K562 (cell line): ENCODE data around the gene ASPHD1. TPM values are rescaled to one million over a fixed set of nuclear protein-coding genes. Genes with fewer than 3 reads are reported as not detected.

ENCODE experiments used
- AFF4 ChIP-seq: sonication (generic); formaldehyde crosslinking; IDR thresholded peaks from 2 replicates; pipeline ENCODE4 v1.8.0; 2023; ENCODE audit warnings: mild to moderate bottlenecking, missing genetic modification reagents
- CBX5 ChIP-seq: IDR thresholded peaks from 2 replicates; pipeline ENCODE4 v1.6.1; 2014; ENCODE audit warnings: low read depth, borderline replicate concordance
- CREB1 ChIP-seq, 2 experiments: sonication (generic) in 1 of 2; formaldehyde crosslinking in 1 of 2; IDR thresholded peaks; 2 replicates each; pipeline versions ENCODE4 v1.6.1 to v1.8.0; 2012 to 2022; ENCODE audit warnings: inconsistent platforms in 1 of 2, mild to moderate bottlenecking in 1 of 2, missing genetic modification reagents in 1 of 2, moderate library complexity in 1 of 2
- FOXM1 ChIP-seq, 2 experiments: fragments of 450-650 bp in 1 of 2; sonication (generic) in 1 of 2; formaldehyde crosslinking in 1 of 2; IDR thresholded peaks; 2 replicates each; pipeline versions ENCODE4 v1.6.1 to v1.9.0; 2017 to 2022; ENCODE audit warnings: low read depth in 2 of 2, mild to moderate bottlenecking in 2 of 2, missing genetic modification reagents in 1 of 2, moderate library complexity in 1 of 2
- GABPA ChIP-seq: fragments of 200-800 bp; sonication (Bioruptor generic); conservative IDR thresholded peaks from 2 replicates; pipeline ENCODE4 v1.6.1; 2016; ENCODE audit warnings: low read depth, missing genetic modification characterization, missing compliant biosample characterization
- GATAD2B ChIP-seq: fragments of 450-650 bp; IDR thresholded peaks from 2 replicates; pipeline ENCODE4 v1.6.1; 2017; ENCODE audit warnings: mild to moderate bottlenecking, borderline replicate concordance
- HEY1 ChIP-seq: fragments of 250-450 bp; sonication (Bioruptor Pico); IDR thresholded peaks from 2 replicates; pipeline ENCODE4 v1.5.0; 2020; ENCODE audit warnings: mild to moderate bottlenecking, moderate library complexity, borderline replicate concordance
- MECOM ChIP-seq: fragments of 250-450 bp; sonication (Bioruptor Pico); IDR thresholded peaks from 2 replicates; pipeline ENCODE4 v1.8.0; 2022; ENCODE audit warnings: inconsistent platforms
- MEIS2 ChIP-seq: fragments of 450-650 bp; IDR thresholded peaks from 2 replicates; pipeline ENCODE4 v1.6.1; 2014; ENCODE audit warnings: mild to moderate bottlenecking; ENCODE audit not compliant: partially characterized antibody
- NCOR1 ChIP-seq: fragments of 450-650 bp; IDR thresholded peaks from 2 replicates; pipeline ENCODE4 v1.6.1; 2016; ENCODE audit warnings: mild to moderate bottlenecking, moderate library complexity
- NR2C1 ChIP-seq, 2 experiments: fragments of 450-650 bp; IDR thresholded peaks; 2 replicates each; pipeline ENCODE4 v1.6.1; 2017; ENCODE audit warnings: mild to moderate bottlenecking in 2 of 2, antibody characterized with exemption in 1 of 2, inconsistent platforms in 1 of 2, missing compliant biosample characterization in 1 of 2, missing genetic modification characterization in 1 of 2
- NR3C1 ChIP-seq: sonication (generic); formaldehyde crosslinking; IDR thresholded peaks from 2 replicates; pipeline ENCODE4 v1.8.1; 2022; ENCODE audit warnings: missing genetic modification reagents
- OTX1 ChIP-seq: fragments of 450-650 bp; formaldehyde crosslinking; IDR thresholded peaks from 2 replicates; pipeline ENCODE4 v1.4.0; 2022; ENCODE audit warnings: mild to moderate bottlenecking
- PHF20 ChIP-seq: fragments of 450-650 bp; IDR thresholded peaks from 2 replicates; pipeline ENCODE4 v1.6.1; 2018; ENCODE audit not compliant: partially characterized antibody
- POLR2B ChIP-seq: fragments of 450-650 bp; IDR thresholded peaks from 2 replicates; pipeline ENCODE4 v1.6.1; 2018; ENCODE audit warnings: low read depth; ENCODE audit not compliant: partially characterized antibody
- TEAD2 ChIP-seq: fragments of 450-650 bp; IDR thresholded peaks from 2 replicates; pipeline ENCODE4 v1.6.1; 2016; ENCODE audit warnings: missing genetic modification characterization, control low read depth, missing compliant biosample characterization
- TOE1 ChIP-seq, 2 experiments: fragments of 450-650 bp in 1 of 2; sonication (generic) in 1 of 2; formaldehyde crosslinking in 1 of 2; IDR thresholded peaks; 2 replicates each; pipeline versions ENCODE4 v1.7.1 to v1.8.0; 2016 to 2022; ENCODE audit warnings: borderline replicate concordance in 2 of 2, mild to moderate bottlenecking in 2 of 2, antibody characterized with exemption in 1 of 2, inconsistent platforms in 1 of 2, low read depth in 1 of 2, missing genetic modification reagents in 1 of 2, moderate library complexity in 1 of 2
- ZFPM2 ChIP-seq: fragments of 250-450 bp; sonication (Bioruptor Pico); IDR thresholded peaks from 2 replicates; pipeline ENCODE4 v1.5.1; 2022; ENCODE audit warnings: mild to moderate bottlenecking
- ZNF512 ChIP-seq: IDR thresholded peaks from 2 replicates; pipeline ENCODE4 v1.6.1; 2016; ENCODE audit warnings: missing genetic modification characterization, missing compliant biosample characterization
- ZNF830 ChIP-seq: fragments of 250-450 bp; sonication (Bioruptor Pico); IDR thresholded peaks from 2 replicates; pipeline ENCODE4 v1.5.0; 2021; ENCODE audit warnings: mild to moderate bottlenecking
- polyA plus RNA-seq, 8 experiments: library from polyadenylated mRNA; depleted of rRNA in 4 of 8; stranded (reverse) in 5 of 8; unstranded in 3 of 8; fragments of >200 nt; fragmentation: Nextera tagmentation in 2 of 8; fragmentation: Illumina TruSeq in 1 of 8; extraction: Ambion mirVana in 2 of 8; extraction: Trizol in 1 of 8; gene quantifications; 2 replicates each; pipeline versions ENCODE4 v1.2.1 to v1.2.3, GENCODE V29; 2011 to 2014; ENCODE audit warnings: inconsistent platforms in 1 of 8, missing spikeins in 1 of 8
- total RNA-seq, 7 experiments: library from RNA; depleted of rRNA in 6 of 7; stranded (reverse); fragments of >200 nt in 6 of 7; fragmentation: Illumina TruSeq in 2 of 7; extraction: Trizol in 2 of 7; gene quantifications; 2 replicates each; pipeline versions ENCODE4 v1.2.1 to v1.2.3, GENCODE V29; 2011 to 2021; ENCODE audit warnings: low replicate concordance in 1 of 7
- TF ChIP-seq, protein P1 (sequence below): fragments of 250-450 bp; sonication (Bioruptor Pico); IDR thresholded peaks from 2 replicates; pipeline ENCODE4 v1.5.0; 2021
- TF ChIP-seq, protein P2 (sequence below): fragments of 450-650 bp; IDR thresholded peaks from 2 replicates; pipeline ENCODE4 v1.6.1; 2014; ENCODE audit warnings: low read depth, mild to moderate bottlenecking, moderate library complexity, borderline replicate concordance

The ASPHD1 gene
- total and polyA plus RNA-seq, 9 of the 15 experiments (the other 6 are each of a cell fraction or from before 2014, with no cell fraction given) = 0.03 to 0.70 (median 0.24) TPM; not detected in 5

- TF ChIP-seq, protein P1, sequence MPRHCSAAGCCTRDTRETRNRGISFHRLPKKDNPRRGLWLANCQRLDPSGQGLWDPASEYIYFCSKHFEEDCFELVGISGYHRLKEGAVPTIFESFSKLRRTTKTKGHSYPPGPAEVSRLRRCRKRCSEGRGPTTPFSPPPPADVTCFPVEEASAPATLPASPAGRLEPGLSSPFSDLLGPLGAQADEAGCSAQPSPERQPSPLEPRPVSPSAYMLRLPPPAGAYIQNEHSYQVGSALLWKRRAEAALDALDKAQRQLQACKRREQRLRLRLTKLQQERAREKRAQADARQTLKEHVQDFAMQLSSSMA (CRISPR knock-in tag) = no peak
- TF ChIP-seq ZNF830 (no peak), HEY1 (no peak), GATAD2B (no peak), TOE1 (IDR thresholded peaks at IDR 0.05; ENCODE audit: borderline replicate concordance) (no peak), TOE1 (CRISPR knock-in tag; IDR thresholded peaks at IDR 0.05; ENCODE audit: borderline replicate concordance, low read depth) (no peak), OTX1 (CRISPR knock-in tag) (no peak), MEIS2 (no peak), FOXM1 (IDR thresholded peaks at IDR 0.05; ENCODE audit: low read depth) (peak; percentile 69), FOXM1 (CRISPR knock-in tag; IDR thresholded peaks at IDR 0.05; ENCODE audit: low read depth) (no peak), CBX5 (no peak), ZFPM2 (no peak), ZNF512 (tag) (no peak), PHF20 (no peak), POLR2B (no peak), CREB1 (IDR thresholded peaks at IDR 0.05) (no peak), CREB1 (CRISPR knock-in tag; IDR thresholded peaks at IDR 0.05) (no peak), NCOR1 (peak; percentile 82), AFF4 (CRISPR knock-in tag) (no peak), NR3C1 (CRISPR knock-in tag) (no peak), NR2C1 (IDR thresholded peaks at IDR 0.05) (no peak), NR2C1 (tag; IDR thresholded peaks at IDR 0.05) (no peak), GABPA (tag) (no peak), MECOM (CRISPR knock-in tag) (no peak), TEAD2 (no peak)
- TF ChIP-seq, protein P2, sequence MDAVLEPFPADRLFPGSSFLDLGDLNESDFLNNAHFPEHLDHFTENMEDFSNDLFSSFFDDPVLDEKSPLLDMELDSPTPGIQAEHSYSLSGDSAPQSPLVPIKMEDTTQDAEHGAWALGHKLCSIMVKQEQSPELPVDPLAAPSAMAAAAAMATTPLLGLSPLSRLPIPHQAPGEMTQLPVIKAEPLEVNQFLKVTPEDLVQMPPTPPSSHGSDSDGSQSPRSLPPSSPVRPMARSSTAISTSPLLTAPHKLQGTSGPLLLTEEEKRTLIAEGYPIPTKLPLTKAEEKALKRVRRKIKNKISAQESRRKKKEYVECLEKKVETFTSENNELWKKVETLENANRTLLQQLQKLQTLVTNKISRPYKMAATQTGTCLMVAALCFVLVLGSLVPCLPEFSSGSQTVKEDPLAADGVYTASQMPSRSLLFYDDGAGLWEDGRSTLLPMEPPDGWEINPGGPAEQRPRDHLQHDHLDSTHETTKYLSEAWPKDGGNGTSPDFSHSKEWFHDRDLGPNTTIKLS = no peak
Measured at GRCh38 chr16:29893553-29893952, 6.7 kb upstream of the ASPHD1 start (continued).
